SK-N-SH (cell line): Measurements from ENCODE around the gene CCDC107. TPM values are rescaled to one million over a fixed set of nuclear protein-coding genes. Genes with fewer than 3 reads are reported as not detected.

Experiments used
- CTCF ChIA-PET: fragments of 300-600, 350-600 bp; formaldehyde crosslinking; extraction: SDS; loops from one replicate; lab custom pipeline; 2021; lab: Yijun Ruan, JAX
- POLR2A ChIA-PET: fragments of 350-600 bp; sonication (Branson Sonifier 250); formaldehyde crosslinking; extraction: SDS; loops from one replicate; lab custom pipeline; 2020; ENCODE audit warnings: antibody characterized with exemption, inconsistent platforms; lab: Yijun Ruan, JAX
- DNase-seq: peaks from one replicate; pipeline ENCODE4 v3.0.0; 2012
- H2AFZ ChIP-seq: fragments of 200-600 bp; sonication (generic); 2 replicates; pipeline ENCODE4 v1.8.1; 2016; ENCODE audit warnings: antibody characterized with exemption, mild to moderate bottlenecking, low read depth
- H3F3A ChIP-seq: fragments of 200-600 bp; sonication (generic); replicated peaks from 2 replicates; pipeline ENCODE3; 2016; ENCODE audit warnings: antibody characterized with exemption, mild to moderate bottlenecking; ENCODE audit not compliant: insufficient read depth
- H3K27ac ChIP-seq, 2 experiments: fragments of 200-500 bp in 1 of 2; fragments of 200-600 bp in 1 of 2; sonication (Bioruptor generic) in 1 of 2; sonication (generic), shearing (Covaris generic) in 1 of 2; 2 replicates each; pipeline versions ENCODE4 v1.5.1 to v1.6.1; 2014 to 2016; ENCODE audit warnings: low read depth in 2 of 2, inconsistent platforms in 1 of 2, low read length in 1 of 2, mild to moderate bottlenecking in 1 of 2, mixed read lengths in 1 of 2
- H3K27me3 ChIP-seq: fragments of 200-600 bp; sonication (generic), shearing (Covaris generic); 2 replicates; pipeline ENCODE4 v1.6.1; 2016; ENCODE audit warnings: mixed run types; ENCODE audit not compliant: insufficient read depth
- H3K36me3 ChIP-seq, 2 experiments: fragments of 200-500 bp in 1 of 2; fragments of 200-600 bp in 1 of 2; sonication (Bioruptor generic) in 1 of 2; sonication (generic) in 1 of 2; replicated peaks in 1 of 2; 2 replicates each; pipeline versions ENCODE3 to v1.5.1; 2014 to 2016; ENCODE audit warnings: low read length in 1 of 2, mild to moderate bottlenecking in 1 of 2; ENCODE audit not compliant: insufficient read depth in 2 of 2, control insufficient read depth in 1 of 2
- H3K4me1 ChIP-seq, 2 experiments: fragments of 200-500 bp in 1 of 2; fragments of 200-600 bp in 1 of 2; sonication (Bioruptor generic) in 1 of 2; sonication (generic), shearing (Covaris generic) in 1 of 2; 2 replicates each; pipeline versions ENCODE4 v1.5.1 to v1.6.1; 2014 to 2016; ENCODE audit warnings: low read depth in 1 of 2, low read length in 1 of 2, mixed run types in 1 of 2; ENCODE audit not compliant: insufficient read depth in 2 of 2, control insufficient read depth in 1 of 2
- H3K4me2 ChIP-seq: fragments of 200-600 bp; sonication (generic), shearing (Covaris generic); 2 replicates; pipeline ENCODE4 v1.6.1; 2017; ENCODE audit warnings: mixed run types
- H3K4me3 ChIP-seq, 2 experiments: fragments of 200-500 bp in 1 of 2; fragments of 200-600 bp in 1 of 2; sonication (Bioruptor generic) in 1 of 2; sonication (generic), shearing (Covaris generic) in 1 of 2; 2 replicates each; pipeline versions ENCODE4 v1.5.1 to v1.8.1; 2014 to 2016; ENCODE audit warnings: low read depth in 2 of 2, inconsistent platforms in 1 of 2, low read length in 1 of 2, mild to moderate bottlenecking in 1 of 2, mixed read lengths in 1 of 2, moderate library complexity in 1 of 2
- H3K79me2 ChIP-seq: fragments of 200-600 bp; sonication (generic); 2 replicates; pipeline ENCODE4 v1.8.1; 2017; ENCODE audit warnings: mild to moderate bottlenecking; ENCODE audit not compliant: insufficient read depth
- H3K9ac ChIP-seq: fragments of 200-600 bp; sonication (generic); 2 replicates; pipeline ENCODE4 v1.6.1; 2017; ENCODE audit warnings: mixed run types
- H3K9me2 ChIP-seq: fragments of 200-600 bp; sonication (generic); 2 replicates; pipeline ENCODE4 v1.6.1; 2017; ENCODE audit warnings: mixed run types
- H3K9me3 ChIP-seq: fragments of 200-600 bp; sonication (generic); 2 replicates; pipeline ENCODE4 v1.6.1; 2017; ENCODE audit warnings: mixed run types, mild to moderate bottlenecking, moderate library complexity
- H4K20me1 ChIP-seq: fragments of 200-600 bp; sonication (generic); 2 replicates; pipeline ENCODE4 v1.6.1; 2017; ENCODE audit warnings: mild to moderate bottlenecking, mixed run types; ENCODE audit not compliant: insufficient read depth
- EP300 ChIP-seq, 2 experiments: IDR thresholded peaks; 2 replicates each; pipeline versions ENCODE4 v1.4.0 to v1.6.1; 2012; ENCODE audit warnings: borderline replicate concordance in 1 of 2, low read depth in 1 of 2, low read length in 1 of 2
- FOXJ3 ChIP-seq: sonication (generic); formaldehyde crosslinking; IDR thresholded peaks from 2 replicates; pipeline ENCODE4 v1.5.1; 2020; ENCODE audit warnings: mild to moderate bottlenecking, missing genetic modification reagents
- FOXM1 ChIP-seq: IDR thresholded peaks from 2 replicates; pipeline ENCODE4 v1.4.0; 2012; ENCODE audit warnings: low read depth, mild to moderate bottlenecking
- POLR2AphosphoS5 ChIP-seq: IDR thresholded peaks from 2 replicates; pipeline ENCODE4 v1.6.1; 2012; ENCODE audit warnings: low read depth, low read length
- RAD21 ChIP-seq: IDR thresholded peaks from 2 replicates; pipeline ENCODE4 v1.6.1; 2012; ENCODE audit warnings: mild to moderate bottlenecking, low read length
- RXRA ChIP-seq: IDR thresholded peaks from 2 replicates; pipeline ENCODE4 v1.4.0; 2012; ENCODE audit warnings: low read depth, mild to moderate bottlenecking, borderline replicate concordance
- SIN3A ChIP-seq: IDR thresholded peaks from 2 replicates; pipeline ENCODE4 v1.6.1; 2012; ENCODE audit warnings: low read depth, mild to moderate bottlenecking, low read length, moderate library complexity, borderline replicate concordance
- SMC3 ChIP-seq: IDR thresholded peaks from 2 replicates; pipeline ENCODE4 v1.6.1; 2012; ENCODE audit warnings: low read depth, low read length, improper control_type of control experiment
- TCF12 ChIP-seq: IDR thresholded peaks from 2 replicates; pipeline ENCODE4 v1.4.0; 2012
- YY1 ChIP-seq: IDR thresholded peaks from 2 replicates; pipeline ENCODE4 v1.4.0; 2012; ENCODE audit warnings: low read depth, mild to moderate bottlenecking
- WGBS: methylation state at CpG from one replicate; pipeline ENCODE4 v1.1.6; 2017; ENCODE audit warnings: low lambda C conversion rate; 5-methylcytosine and 5-hydroxymethylcytosine counted together
- polyA plus RNA-seq, 3 experiments: library from polyadenylated mRNA; depleted of rRNA; stranded (reverse); fragments of >200 nt; gene quantifications; 2 replicates each; pipeline ENCODE4 v1.2.3, GENCODE V29; 2012
- TF ChIP-seq, protein P1 (sequence below): IDR thresholded peaks from 2 replicates; pipeline ENCODE4 v1.4.0; 2012; ENCODE audit warnings: low read depth, borderline replicate concordance
- TF ChIP-seq, protein P2 (sequence below): IDR thresholded peaks from 2 replicates; pipeline ENCODE4; 2012
- TF ChIP-seq, protein P3 (sequence below): IDR thresholded peaks from 2 replicates; pipeline ENCODE4 v1.4.0; 2012; ENCODE audit warnings: low read depth
- TF ChIP-seq, protein P4 (sequence below): fragments of 150-350 bp; IDR thresholded peaks from 2 replicates; pipeline ENCODE4 v1.6.1; 2016; ENCODE audit warnings: mild to moderate bottlenecking, low read depth, low read length

CCDC107 gene
- polyA plus RNA-seq, 1 of the 3 experiments (the other 2 are of a cell fraction) = 22.0 TPM

DNA sequence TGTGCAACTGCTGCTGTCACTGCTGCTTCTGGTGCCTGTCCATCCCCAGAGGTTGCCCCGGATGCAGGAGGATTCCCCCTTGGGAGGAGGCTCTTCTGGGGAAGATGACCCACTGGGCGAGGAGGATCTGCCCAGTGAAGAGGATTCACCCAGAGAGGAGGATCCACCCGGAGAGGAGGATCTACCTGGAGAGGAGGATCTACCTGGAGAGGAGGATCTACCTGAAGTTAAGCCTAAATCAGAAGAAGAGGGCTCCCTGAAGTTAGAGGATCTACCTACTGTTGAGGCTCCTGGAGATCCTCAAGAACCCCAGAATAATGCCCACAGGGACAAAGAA, 15.9 kb downstream of the CCDC107 start:
- no peak overlapping the region for H2AFZ ChIP-seq
- peaks cover 11% of the 10 kb centered on the region for H3F3A ChIP-seq
- ChIA-PET POLR2A (interaction anchor here (0.7 kb wide), 1 partner anchor 17 kb away, joined by 4 read pairs; no protein-coding TSS in a partner anchor), CTCF (interaction anchor here (1.0 to 3.2 kb wide), 3 partner anchors 9 to 55 kb away, joined by 5 to 23 read pairs (median 19); partner anchors contain the start of genes ARHGEF39, CCDC107 and RMRP)
- no peak overlapping the region for H3K9ac ChIP-seq
- H3K27ac ChIP-seq = no peak overlapping the region
- WGBS = 67% methylated on average over 3 of the region's 3 CpGs
- DNase-seq = no peak
- H3K36me3 ChIP-seq = no peaks in the 10 kb centered on the region
- no peaks in the 10 kb centered on the region for H3K27me3 ChIP-seq
- H3K4me3 ChIP-seq = no peak overlapping the region
- no peaks in the 10 kb centered on the region for H3K79me2 ChIP-seq
- H3K4me2 ChIP-seq = 0 out of 2 replicates have a peak overlapping the region, but pooled peaks have one; percentile 32
- no peaks in the 10 kb centered on the region for H4K20me1 ChIP-seq
- no peaks in the 10 kb centered on the region for H3K9me3 ChIP-seq
- no peaks in the 10 kb centered on the region for H3K9me2 ChIP-seq
- TF ChIP-seq RXRA (no peak), FOXJ3 (CRISPR knock-in tag) (no peak), FOXM1 (no peak), EP300 (IDR thresholded peaks at IDR 0.05; ENCODE audit: borderline replicate concordance in 1 of 2, low read depth in 1 of 2, low read length in 1 of 2) (no peak), YY1 (no peak), POLR2AphosphoS5 (no peak), SIN3A (no peak), TCF12 (no peak)
- TF ChIP-seq, protein P1, sequence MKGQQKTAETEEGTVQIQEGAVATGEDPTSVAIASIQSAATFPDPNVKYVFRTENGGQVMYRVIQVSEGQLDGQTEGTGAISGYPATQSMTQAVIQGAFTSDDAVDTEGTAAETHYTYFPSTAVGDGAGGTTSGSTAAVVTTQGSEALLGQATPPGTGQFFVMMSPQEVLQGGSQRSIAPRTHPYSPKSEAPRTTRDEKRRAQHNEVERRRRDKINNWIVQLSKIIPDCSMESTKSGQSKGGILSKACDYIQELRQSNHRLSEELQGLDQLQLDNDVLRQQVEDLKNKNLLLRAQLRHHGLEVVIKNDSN = no peak
- TF ChIP-seq, protein P2, sequence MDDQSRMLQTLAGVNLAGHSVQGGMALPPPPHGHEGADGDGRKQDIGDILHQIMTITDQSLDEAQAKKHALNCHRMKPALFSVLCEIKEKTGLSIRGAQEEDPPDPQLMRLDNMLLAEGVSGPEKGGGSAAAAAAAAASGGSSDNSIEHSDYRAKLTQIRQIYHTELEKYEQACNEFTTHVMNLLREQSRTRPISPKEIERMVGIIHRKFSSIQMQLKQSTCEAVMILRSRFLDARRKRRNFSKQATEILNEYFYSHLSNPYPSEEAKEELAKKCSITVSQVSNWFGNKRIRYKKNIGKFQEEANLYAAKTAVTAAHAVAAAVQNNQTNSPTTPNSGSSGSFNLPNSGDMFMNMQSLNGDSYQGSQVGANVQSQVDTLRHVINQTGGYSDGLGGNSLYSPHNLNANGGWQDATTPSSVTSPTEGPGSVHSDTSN = no peak
- peaks cover 0 to 13% of the 10 kb centered on the region in 2 experiments; a peak in 1 of 4 replicates for H3K4me1 ChIP-seq

DNA sequence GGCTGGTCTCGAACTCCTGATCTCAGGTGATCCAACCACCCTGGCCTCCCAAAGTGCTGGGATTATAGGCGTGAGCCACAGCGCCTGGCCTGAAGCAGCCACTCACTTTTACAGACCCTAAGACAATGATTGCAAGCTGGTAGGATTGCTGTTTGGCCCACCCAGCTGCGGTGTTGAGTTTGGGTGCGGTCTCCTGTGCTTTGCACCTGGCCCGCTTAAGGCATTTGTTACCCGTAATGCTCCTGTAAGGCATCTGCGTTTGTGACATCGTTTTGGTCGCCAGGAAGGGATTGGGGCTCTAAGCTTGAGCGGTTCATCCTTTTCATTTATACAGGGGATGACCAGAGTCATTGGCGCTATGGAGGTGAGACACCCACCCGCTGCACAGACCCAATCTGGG, 17.1 kb downstream of the CCDC107 start:
- Histone ChIP-seq H3K4me1 (peaks cover 0 to 13% of the 10 kb centered on the region in 2 experiments; a peak in 1 of 4 replicates), H3K4me2 (peak overlapping the region; percentile 69), H2AFZ (peak overlapping the region; percentile 87; the same call in 1 of the 2 replicates), H3K79me2 (no peaks in the 10 kb centered on the region), H3K9ac (no peak overlapping the region), H3K4me3 (peak overlapping the region in 1 of 2 experiments; percentile 38; a peak in 2 of 4 replicates), H3F3A (peaks cover 11% of the 10 kb centered on the region), H3K36me3 (no peaks in the 10 kb centered on the region), H3K27me3 (no peaks in the 10 kb centered on the region), H4K20me1 (no peaks in the 10 kb centered on the region), H3K9me2 (no peaks in the 10 kb centered on the region), H3K27ac (no peak overlapping the region; a peak in 1 of 4 replicates), H3K9me3 (no peaks in the 10 kb centered on the region)
- 73% methylated on average over 12 of the region's 13 CpGs for WGBS
- ChIA-PET POLR2A (interaction anchor here (0.7 to 1.7 kb wide), 8 partner anchors 10 to 58 kb away, joined by 3 to 11 read pairs (median 4); partner anchors contain the start of genes ARHGEF39, CCDC107 and CREB3), CTCF (interaction anchor here (0.7 to 2.6 kb wide), 14 partner anchors 10 to 137 kb away, joined by 3 to 23 read pairs (median 3); partner anchors contain the start of genes ARHGEF39, CCDC107, RMRP and TPM2)
- no peak for DNase-seq
- TF ChIP-seq YY1 (no peak), RAD21 (no peak), SMC3 (no peak), RXRA (no peak)
- TF ChIP-seq, protein P3, sequence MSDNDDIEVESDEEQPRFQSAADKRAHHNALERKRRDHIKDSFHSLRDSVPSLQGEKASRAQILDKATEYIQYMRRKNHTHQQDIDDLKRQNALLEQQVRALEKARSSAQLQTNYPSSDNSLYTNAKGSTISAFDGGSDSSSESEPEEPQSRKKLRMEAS = no peak
- TF ChIP-seq, protein P4, sequence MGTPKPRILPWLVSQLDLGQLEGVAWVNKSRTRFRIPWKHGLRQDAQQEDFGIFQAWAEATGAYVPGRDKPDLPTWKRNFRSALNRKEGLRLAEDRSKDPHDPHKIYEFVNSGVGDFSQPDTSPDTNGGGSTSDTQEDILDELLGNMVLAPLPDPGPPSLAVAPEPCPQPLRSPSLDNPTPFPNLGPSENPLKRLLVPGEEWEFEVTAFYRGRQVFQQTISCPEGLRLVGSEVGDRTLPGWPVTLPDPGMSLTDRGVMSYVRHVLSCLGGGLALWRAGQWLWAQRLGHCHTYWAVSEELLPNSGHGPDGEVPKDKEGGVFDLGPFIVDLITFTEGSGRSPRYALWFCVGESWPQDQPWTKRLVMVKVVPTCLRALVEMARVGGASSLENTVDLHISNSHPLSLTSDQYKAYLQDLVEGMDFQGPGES = no peak
